GM23338 (cell line): Measurements from ENCODE around the gene COL24A1. TPM values are rescaled to one million over a fixed set of nuclear protein-coding genes. Genes with fewer than 3 reads are reported as not detected.

Source experiments
- ATAC-seq: fragments of 200-7000 bp; cut with Tn5 transposase; 3 replicates; pipeline ENCODE4 v1.9.1; 2020
- DNase-seq: peaks from one replicate; pipeline ENCODE4 v3.0.0-alpha.2; 2015; ENCODE audit warnings: low spot score
- H2AFZ ChIP-seq: fragments of 200-600 bp; sonication (generic); 2 replicates; pipeline ENCODE4 v1.8.0; 2016; ENCODE audit warnings: antibody characterized with exemption, mild to moderate bottlenecking, moderate library complexity
- H3F3A ChIP-seq: fragments of 200-600 bp; sonication (generic); replicated peaks from 2 replicates; pipeline ENCODE4 v1.8.0; 2017; ENCODE audit warnings: antibody characterized with exemption, mixed run types, low read depth
- H3K27ac ChIP-seq: fragments of 200-600 bp; sonication (generic); 2 replicates; pipeline ENCODE4 v1.6.1; 2016; ENCODE audit warnings: low read depth
- H3K27me3 ChIP-seq: fragments of 200-600 bp; sonication (generic); 2 replicates; pipeline ENCODE4 v1.8.0; 2016; ENCODE audit warnings: mild to moderate bottlenecking, mixed run types, moderate library complexity; ENCODE audit not compliant: insufficient read depth
- H3K36me3 ChIP-seq: fragments of 200-600 bp; sonication (generic); 2 replicates; pipeline ENCODE4 v1.8.0; 2016; ENCODE audit warnings: mild to moderate bottlenecking; ENCODE audit not compliant: insufficient read depth
- H3K4me1 ChIP-seq: fragments of 200-600 bp; sonication (generic); 2 replicates; pipeline ENCODE4 v1.8.0; 2016; ENCODE audit warnings: mild to moderate bottlenecking, moderate library complexity; ENCODE audit not compliant: insufficient read depth
- H3K4me2 ChIP-seq: fragments of 200-600 bp; sonication (generic); 2 replicates; pipeline ENCODE4 v1.7.1; 2017; ENCODE audit warnings: mixed run types
- H3K4me3 ChIP-seq: fragments of 200-600 bp; sonication (generic); 2 replicates; pipeline ENCODE4 v1.6.1; 2016; ENCODE audit warnings: mixed run types
- H3K79me2 ChIP-seq: fragments of 200-600 bp; sonication (generic); replicated peaks from 2 replicates; pipeline ENCODE4 v1.8.0; 2017; ENCODE audit warnings: mild to moderate bottlenecking; ENCODE audit not compliant: insufficient read depth
- H3K9me2 ChIP-seq: fragments of 200-600 bp; sonication (generic); 2 replicates; pipeline ENCODE4 v1.8.0; 2017; ENCODE audit not compliant: insufficient read depth
- H4K20me1 ChIP-seq: fragments of 200-600 bp; sonication (generic); replicated peaks from 2 replicates; pipeline ENCODE4 v1.8.0; 2017; ENCODE audit warnings: mild to moderate bottlenecking; ENCODE audit not compliant: insufficient read depth
- H3K27ac Mint-ChIP-seq: 2 replicates; pipeline ENCODE4 v1.8.0; 2020; ENCODE audit warnings: inconsistent platforms, mild to moderate bottlenecking, moderate library complexity, mixed read lengths
- H3K27me3 Mint-ChIP-seq: 3 replicates; pipeline ENCODE4 v1.8.0; 2022; ENCODE audit warnings: low read depth, mild to moderate bottlenecking, moderate library complexity, mixed read lengths, inconsistent platforms; ENCODE audit not compliant: insufficient read depth, poor library complexity
- H3K36me3 Mint-ChIP-seq: 3 replicates; pipeline ENCODE4 v1.8.0; 2021; ENCODE audit warnings: low read depth, mild to moderate bottlenecking, inconsistent platforms, moderate library complexity, mixed read lengths
- H3K4me1 Mint-ChIP-seq: 3 replicates; pipeline ENCODE4 v1.8.0; 2020; ENCODE audit warnings: mild to moderate bottlenecking, inconsistent platforms, mixed read lengths
- H3K4me3 Mint-ChIP-seq: 3 replicates; pipeline ENCODE4 v1.8.0; 2021; ENCODE audit warnings: moderate library complexity, mild to moderate bottlenecking, inconsistent platforms, mixed read lengths
- H3K9me3 Mint-ChIP-seq: 3 replicates; pipeline ENCODE4 v1.8.0; 2020; ENCODE audit warnings: moderate library complexity, mild to moderate bottlenecking, inconsistent platforms, mixed read lengths
- CTCF ChIP-seq, 2 experiments: fragments of 200-600 bp in 1 of 2; sonication (generic) in 1 of 2; conservative IDR thresholded peaks; 2 replicates each; pipeline versions ENCODE4 v1.5.1 to v1.6.1; 2016 to 2017; ENCODE audit warnings: antibody characterized with exemption in 2 of 2, low read depth in 2 of 2, mild to moderate bottlenecking in 2 of 2, moderate library complexity in 1 of 2
- POLR2AphosphoS5 ChIP-seq: IDR thresholded peaks from 2 replicates; pipeline ENCODE4 v1.6.1; 2016; ENCODE audit warnings: antibody characterized with exemption, low read depth
- STAT1 ChIP-seq: IDR thresholded peaks from one replicate; pipeline ENCODE4 v1.6.1; 2016; ENCODE audit warnings: antibody characterized with exemption; ENCODE audit not compliant: unreplicated experiment
- ZNF114 ChIP-seq: fragments of 250-450 bp; sonication (Bioruptor Pico); IDR thresholded peaks from 2 replicates; pipeline ENCODE4 v1.5.0; 2020; ENCODE audit warnings: mild to moderate bottlenecking, moderate library complexity
- ZNF331 ChIP-seq: fragments of 250-450 bp; sonication (Bioruptor Pico); IDR thresholded peaks from 2 replicates; pipeline ENCODE4 v1.5.0; 2020; ENCODE audit warnings: low read depth, mild to moderate bottlenecking, moderate library complexity
- polyA plus RNA-seq: library from polyadenylated mRNA; unstranded; fragments of >200 nt; fragmentation: Nextera tagmentation; extraction: Ambion mirVana; gene quantifications from 2 replicates; pipeline ENCODE4 v1.2.1, GENCODE V29; 2016
- total RNA-seq: library from RNA; depleted of rRNA; stranded (reverse); fragments of >200 nt; shearing (Covaris generic); gene quantifications from 2 replicates; pipeline ENCODE4 v1.2.3, GENCODE V29; 2014
- TF ChIP-seq, protein P1 (sequence below): fragments of 250-450 bp; sonication (Bioruptor Pico); IDR thresholded peaks from 2 replicates; pipeline ENCODE4 v1.5.0; 2020; ENCODE audit warnings: mild to moderate bottlenecking, moderate library complexity

COL24A1 gene
- total and polyA plus RNA-seq, 2 experiments from 2014 or later, result 1.2 to 2.1 TPM

- Histone ChIP-seq H3K4me3 (no peak overlapping the region), H3K4me1 (no peaks in the 10 kb centered on the region), H3K9me2 (no peaks in the 10 kb centered on the region), H3K27me3 (no peaks in the 10 kb centered on the region), H3F3A (no peaks in the 10 kb centered on the region), H4K20me1 (no peaks in the 10 kb centered on the region), H3K79me2 (no peaks in the 10 kb centered on the region), H3K4me2 (no peak overlapping the region), H3K36me3 (no peaks in the 10 kb centered on the region), H2AFZ (no peak overlapping the region), H3K27ac (no peak overlapping the region)
- H3K4me3 Mint-ChIP-seq, result no peak overlapping the region
- no peaks in the 10 kb centered on the region for H3K36me3 Mint-ChIP-seq
- no peak for ATAC-seq
- TF ChIP-seq POLR2AphosphoS5 (no peak), ZNF331 (CRISPR knock-in tag) (no peak), STAT1 (no peak), ZNF114 (CRISPR knock-in tag) (no peak), CTCF (conservative IDR thresholded peaks at IDR 0.05; ENCODE audit: low read depth in 2 of 2) (no peak)
- TF ChIP-seq, protein P1, sequence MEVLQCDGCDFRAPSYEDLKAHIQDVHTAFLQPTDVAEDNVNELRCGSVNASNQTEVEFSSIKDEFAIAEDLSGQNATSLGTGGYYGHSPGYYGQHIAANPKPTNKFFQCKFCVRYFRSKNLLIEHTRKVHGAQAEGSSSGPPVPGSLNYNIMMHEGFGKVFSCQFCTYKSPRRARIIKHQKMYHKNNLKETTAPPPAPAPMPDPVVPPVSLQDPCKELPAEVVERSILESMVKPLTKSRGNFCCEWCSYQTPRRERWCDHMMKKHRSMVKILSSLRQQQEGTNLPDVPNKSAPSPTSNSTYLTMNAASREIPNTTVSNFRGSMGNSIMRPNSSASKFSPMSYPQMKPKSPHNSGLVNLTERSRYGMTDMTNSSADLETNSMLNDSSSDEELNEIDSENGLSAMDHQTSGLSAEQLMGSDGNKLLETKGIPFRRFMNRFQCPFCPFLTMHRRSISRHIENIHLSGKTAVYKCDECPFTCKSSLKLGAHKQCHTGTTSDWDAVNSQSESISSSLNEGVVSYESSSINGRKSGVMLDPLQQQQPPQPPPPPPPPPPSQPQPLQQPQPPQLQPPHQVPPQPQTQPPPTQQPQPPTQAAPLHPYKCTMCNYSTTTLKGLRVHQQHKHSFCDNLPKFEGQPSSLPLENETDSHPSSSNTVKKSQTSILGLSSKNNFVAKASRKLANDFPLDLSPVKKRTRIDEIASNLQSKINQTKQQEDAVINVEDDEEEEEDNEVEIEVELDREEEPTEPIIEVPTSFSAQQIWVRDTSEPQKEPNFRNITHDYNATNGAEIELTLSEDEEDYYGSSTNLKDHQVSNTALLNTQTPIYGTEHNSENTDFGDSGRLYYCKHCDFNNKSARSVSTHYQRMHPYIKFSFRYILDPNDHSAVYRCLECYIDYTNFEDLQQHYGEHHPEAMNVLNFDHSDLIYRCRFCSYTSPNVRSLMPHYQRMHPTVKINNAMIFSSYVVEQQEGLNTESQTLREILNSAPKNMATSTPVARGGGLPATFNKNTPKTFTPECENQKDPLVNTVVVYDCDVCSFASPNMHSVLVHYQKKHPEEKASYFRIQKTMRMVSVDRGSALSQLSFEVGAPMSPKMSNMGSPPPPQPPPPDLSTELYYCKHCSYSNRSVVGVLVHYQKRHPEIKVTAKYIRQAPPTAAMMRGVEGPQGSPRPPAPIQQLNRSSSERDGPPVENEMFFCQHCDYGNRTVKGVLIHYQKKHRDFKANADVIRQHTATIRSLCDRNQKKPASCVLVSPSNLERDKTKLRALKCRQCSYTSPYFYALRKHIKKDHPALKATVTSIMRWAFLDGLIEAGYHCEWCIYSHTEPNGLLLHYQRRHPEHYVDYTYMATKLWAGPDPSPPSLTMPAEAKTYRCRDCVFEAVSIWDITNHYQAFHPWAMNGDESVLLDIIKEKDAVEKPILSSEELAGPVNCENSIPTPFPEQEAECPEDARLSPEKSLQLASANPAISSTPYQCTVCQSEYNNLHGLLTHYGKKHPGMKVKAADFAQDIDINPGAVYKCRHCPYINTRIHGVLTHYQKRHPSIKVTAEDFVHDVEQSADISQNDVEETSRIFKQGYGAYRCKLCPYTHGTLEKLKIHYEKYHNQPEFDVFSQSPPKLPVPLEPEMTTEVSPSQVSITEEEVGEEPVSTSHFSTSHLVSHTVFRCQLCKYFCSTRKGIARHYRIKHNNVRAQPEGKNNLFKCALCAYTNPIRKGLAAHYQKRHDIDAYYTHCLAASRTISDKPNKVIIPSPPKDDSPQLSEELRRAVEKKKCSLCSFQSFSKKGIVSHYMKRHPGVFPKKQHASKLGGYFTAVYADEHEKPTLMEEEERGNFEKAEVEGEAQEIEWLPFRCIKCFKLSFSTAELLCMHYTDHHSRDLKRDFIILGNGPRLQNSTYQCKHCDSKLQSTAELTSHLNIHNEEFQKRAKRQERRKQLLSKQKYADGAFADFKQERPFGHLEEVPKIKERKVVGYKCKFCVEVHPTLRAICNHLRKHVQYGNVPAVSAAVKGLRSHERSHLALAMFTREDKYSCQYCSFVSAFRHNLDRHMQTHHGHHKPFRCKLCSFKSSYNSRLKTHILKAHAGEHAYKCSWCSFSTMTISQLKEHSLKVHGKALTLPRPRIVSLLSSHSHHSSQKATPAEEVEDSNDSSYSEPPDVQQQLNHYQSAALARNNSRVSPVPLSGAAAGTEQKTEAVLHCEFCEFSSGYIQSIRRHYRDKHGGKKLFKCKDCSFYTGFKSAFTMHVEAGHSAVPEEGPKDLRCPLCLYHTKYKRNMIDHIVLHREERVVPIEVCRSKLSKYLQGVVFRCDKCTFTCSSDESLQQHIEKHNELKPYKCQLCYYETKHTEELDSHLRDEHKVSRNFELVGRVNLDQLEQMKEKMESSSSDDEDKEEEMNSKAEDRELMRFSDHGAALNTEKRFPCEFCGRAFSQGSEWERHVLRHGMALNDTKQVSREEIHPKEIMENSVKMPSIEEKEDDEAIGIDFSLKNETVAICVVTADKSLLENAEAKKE (CRISPR knock-in tag), result no peak
- no peak for DNase-seq
- no peaks in the 10 kb centered on the region for H3K9me3 Mint-ChIP-seq
- H3K4me1 Mint-ChIP-seq, result no peaks in the 10 kb centered on the region
- H3K27me3 Mint-ChIP-seq, result peaks cover 5% of the 10 kb centered on the region
- no peak overlapping the region for H3K27ac Mint-ChIP-seq
Measured at GRCh38 chr1:86175756-86176155, 19.2 kb upstream of the COL24A1 start.
